ENCODE data around the gene SSH2.

DNA sequence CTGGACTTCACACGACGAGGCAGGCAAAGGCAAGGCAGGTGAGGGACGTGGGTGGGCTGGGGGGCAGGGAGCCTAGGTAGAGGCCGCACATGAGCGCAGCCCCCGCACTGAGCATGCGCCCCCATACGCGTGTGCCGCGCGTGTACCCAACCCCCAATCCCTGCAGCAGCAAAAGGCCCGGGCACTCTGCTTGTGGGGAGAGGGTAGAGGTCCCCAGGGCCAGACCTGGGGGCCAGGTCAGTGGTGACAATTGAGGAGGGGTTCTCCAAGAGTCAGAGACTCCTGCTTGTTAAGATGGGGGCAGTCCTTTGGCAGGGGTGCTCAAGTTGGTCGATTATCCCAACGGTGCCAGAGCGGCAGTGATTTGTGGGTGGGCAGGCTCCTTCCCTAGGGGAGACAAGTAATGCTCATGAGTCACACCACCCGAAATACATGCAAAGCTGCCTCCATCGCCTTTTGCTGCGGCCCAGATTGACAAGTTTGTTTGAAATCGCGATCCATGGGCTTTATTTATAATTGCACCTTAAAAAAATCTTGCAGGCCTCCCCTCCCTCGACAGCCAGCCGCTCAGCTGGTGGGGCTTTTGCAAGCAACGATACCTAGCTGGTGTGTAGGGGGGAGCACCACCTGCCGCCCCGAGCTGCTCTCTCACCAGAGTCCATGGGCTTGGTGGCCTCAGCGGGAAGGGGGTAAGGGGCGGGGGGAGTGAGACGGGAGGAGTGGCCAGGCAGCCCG is 339.4 kb downstream of the SSH2 start:
- no peak; the same call in 1 of the 2 replicates for TF ChIP-seq POLR2AphosphoS5 (IDR thresholded peaks at IDR 0.05; ENCODE audit: borderline replicate concordance, low read depth, low read length)
- TF ChIP-seq EZH2 (IDR thresholded peaks at IDR 0.05) = no peak
